ENCODE measurements around the gene CTPS1.
A peak's percentile ranks its signal among the peaks of the same experiment; 100 is the strongest.

CTPS1 gene

GRCh38 chr1:40987439-40988276, 8.2 kb downstream of the CTPS1 start:
- H3K4me3 ChIP-seq: no peak overlapping the region
- H3K27ac ChIP-seq: no peak overlapping the region

DNA sequence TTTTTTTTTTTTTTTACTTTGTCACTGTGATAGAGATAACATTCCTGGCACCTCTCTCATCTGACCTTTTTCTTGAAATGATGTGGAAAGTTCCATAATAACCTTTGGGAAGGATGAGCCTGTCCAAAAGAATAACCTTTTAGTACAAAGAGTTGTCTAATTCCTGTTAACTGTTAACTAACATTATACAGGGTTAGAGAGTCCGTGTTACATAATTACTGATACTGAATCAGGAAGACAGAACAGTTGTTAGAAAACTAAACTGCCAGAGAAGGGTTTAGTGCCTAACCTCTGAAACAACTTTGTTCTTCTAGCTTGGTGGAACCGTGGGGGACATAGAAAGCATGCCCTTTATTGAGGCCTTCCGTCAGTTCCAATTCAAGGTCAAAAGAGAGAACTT, 8.8 kb downstream of the CTPS1 start:
- Histone ChIP-seq H3K27ac (no peak overlapping the region), H3K4me3 (no peak overlapping the region)

- no peak overlapping the region for H3K4me3 ChIP-seq
- H3K27ac ChIP-seq: no peak overlapping the region
Measured at GRCh38 chr1:40989066-40989465, 9.6 kb downstream of the CTPS1 start.

- no peak overlapping the region for H3K4me3 ChIP-seq
- no peak overlapping the region for H3K27ac ChIP-seq
Measured at GRCh38 chr1:40997096-40997495, 17.6 kb downstream of the CTPS1 start.

GRCh38 chr1:40998668-40999067, 19.2 kb downstream of the CTPS1 start:
- no peak overlapping the region for H3K27ac ChIP-seq

GRCh38 chr1:41003127-41003639, 23.7 kb downstream of the CTPS1 start:
- Histone ChIP-seq H3K27ac (peak overlapping the region in 4 of 21 experiments; percentile 8 to 49 (median 36)), H3K4me3 (no peak overlapping the region)

More at GRCh38 chr1:40998668-40999067, 19.2 kb downstream of the CTPS1 start:
- H3K4me3 ChIP-seq: no peak overlapping the region

DNA sequence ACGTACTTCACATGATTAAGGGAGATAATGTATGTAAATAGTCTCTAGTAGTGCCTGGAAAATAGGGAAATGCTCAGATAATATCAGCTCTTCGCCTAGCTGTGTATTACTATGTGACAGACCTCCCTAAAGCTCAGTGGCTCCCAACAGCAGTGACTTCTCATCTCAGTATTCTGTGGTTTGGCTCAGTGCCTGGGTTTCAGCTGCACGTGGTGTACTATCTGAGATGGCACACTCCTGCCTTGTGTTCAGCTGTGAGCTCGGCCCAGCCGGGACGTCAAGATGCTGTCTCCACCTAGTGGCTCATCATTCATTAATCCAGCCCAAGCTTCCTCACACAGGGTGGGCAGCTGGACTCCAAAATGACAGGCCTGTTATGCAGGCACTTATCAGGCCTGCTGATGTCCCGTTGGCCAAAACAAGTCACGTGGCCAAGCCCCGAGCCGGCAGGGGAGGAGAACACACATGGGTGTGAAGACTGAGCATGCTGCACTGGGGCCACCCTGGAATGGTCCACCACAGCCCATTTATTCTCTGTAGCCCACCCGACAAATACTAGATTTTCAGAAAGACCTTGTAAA, 24.2 kb downstream of the CTPS1 start:
- peak overlapping the region in 5 of 21 experiments; percentile 8 to 49 (median 34) for H3K27ac ChIP-seq
- no peak overlapping the region for H3K4me3 ChIP-seq

GRCh38 chr1:41005876-41006275, 26.4 kb downstream of the CTPS1 start:
- Histone ChIP-seq H3K27ac (no peak overlapping the region), H3K4me3 (no peak overlapping the region)

DNA sequence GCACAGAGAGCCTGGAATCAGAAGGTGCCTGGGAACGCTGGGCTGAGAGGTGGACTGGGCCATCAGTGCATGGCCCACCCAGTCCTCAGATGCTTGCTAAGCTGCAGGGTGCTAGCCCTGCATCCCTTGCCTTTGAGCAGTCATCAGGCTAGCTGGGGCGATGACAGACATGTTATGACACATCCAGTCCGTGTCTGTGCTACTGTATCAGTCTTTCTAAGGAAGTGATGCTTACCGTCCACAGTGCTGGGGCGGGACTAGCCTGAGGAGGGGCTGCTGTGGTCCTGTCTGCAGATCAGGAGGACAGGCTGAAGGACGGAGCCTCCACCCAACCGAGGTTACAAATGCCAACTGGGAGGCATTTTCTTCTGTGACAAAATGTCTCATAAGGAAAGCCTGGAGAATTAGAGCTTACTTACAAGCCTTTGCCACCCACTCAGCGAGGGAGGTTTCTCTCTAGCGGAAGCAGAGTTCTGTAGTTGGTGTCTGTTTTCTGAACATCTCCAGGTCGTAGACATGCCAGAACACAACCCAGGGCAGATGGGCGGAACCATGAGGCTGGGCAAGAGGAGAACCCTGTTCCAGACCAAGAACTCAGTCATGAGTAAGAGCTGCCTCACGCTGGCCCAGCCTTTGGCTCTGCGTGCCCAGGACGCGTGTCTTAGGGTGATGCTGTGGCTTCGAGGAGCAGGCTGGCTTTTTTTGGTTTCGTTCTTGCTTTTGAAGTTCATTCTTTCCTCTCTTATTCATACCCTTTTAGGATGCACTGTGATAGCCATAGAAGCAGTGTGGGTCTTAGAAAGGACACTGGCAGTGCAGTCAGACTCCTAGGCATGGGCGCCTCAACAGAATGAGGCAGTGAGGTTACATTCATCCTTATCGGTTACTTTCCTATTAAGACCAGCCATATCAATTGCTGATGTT, 27.7 kb downstream of the CTPS1 start:
- Histone ChIP-seq H3K4me3 (no peak overlapping the region), H3K27ac (peak overlapping the region in 9 of 21 experiments; percentile 6 to 57 (median 22))

DNA sequence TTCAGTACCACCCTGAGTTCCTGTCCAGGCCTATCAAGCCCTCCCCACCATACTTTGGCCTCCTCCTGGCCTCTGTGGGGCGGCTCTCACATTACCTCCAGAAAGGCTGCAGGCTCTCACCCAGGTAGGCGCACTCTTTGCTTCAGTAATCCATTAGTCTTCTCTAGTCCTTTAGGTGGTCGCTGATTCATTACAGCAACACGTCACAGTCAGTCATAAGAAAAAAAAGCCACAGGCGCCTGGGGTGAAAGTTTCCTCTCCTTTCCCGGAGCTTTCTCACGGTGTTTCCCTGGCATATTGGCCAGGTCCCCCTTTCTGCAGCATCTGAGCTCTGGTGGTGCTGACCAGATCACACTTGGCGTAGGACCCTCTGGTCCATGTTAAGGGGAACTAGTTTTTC, 30.0 kb downstream of the CTPS1 start:
- Histone ChIP-seq H3K27ac (no peak overlapping the region), H3K4me3 (no peak overlapping the region)

DNA sequence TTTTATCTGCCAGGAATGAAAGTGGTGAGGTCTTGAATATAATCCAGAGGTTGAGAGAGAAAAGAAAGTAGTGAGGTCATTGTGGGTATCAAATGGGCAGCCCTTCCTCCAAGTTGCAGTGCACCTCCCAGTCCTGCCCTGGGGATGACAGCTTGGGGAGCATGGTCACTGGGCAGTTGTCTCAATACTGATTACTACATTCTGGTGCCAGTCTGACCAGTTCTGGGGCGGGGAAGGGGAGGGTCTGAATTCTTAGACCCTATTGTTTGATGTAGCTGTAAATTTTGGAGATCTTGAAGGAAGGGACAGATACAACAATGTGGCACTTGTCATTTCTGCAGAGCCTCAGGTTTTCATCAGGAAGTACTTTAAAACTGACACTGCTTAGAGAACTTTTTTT, 30.8 kb downstream of the CTPS1 start:
- Histone ChIP-seq H3K27ac (no peak overlapping the region), H3K4me3 (no peak overlapping the region)

- H3K27ac ChIP-seq: no peak overlapping the region
- no peak overlapping the region for H3K4me3 ChIP-seq
Measured at GRCh38 chr1:41013024-41013423, 33.5 kb downstream of the CTPS1 start.

GRCh38 chr1:41013796-41014195, 34.3 kb downstream of the CTPS1 start:
- no peak overlapping the region for H3K4me3 ChIP-seq
- H3K27ac ChIP-seq: peak overlapping the region in 4 of 21 experiments; percentile 9 to 44 (median 27)

GRCh38 chr1:41014871-41015270, 35.4 kb downstream of the CTPS1 start:
- no peak overlapping the region for H3K4me3 ChIP-seq
- no peak overlapping the region for H3K27ac ChIP-seq

GRCh38 chr1:41015281-41015896, 35.9 kb downstream of the CTPS1 start:
- no peak overlapping the region for H3K4me3 ChIP-seq
- no peak overlapping the region for H3K27ac ChIP-seq

GRCh38 chr1:41015897-41016470, 36.5 kb downstream of the CTPS1 start:
- peak overlapping the region in 1 of 21 experiments; percentile 25 for H3K27ac ChIP-seq

DNA sequence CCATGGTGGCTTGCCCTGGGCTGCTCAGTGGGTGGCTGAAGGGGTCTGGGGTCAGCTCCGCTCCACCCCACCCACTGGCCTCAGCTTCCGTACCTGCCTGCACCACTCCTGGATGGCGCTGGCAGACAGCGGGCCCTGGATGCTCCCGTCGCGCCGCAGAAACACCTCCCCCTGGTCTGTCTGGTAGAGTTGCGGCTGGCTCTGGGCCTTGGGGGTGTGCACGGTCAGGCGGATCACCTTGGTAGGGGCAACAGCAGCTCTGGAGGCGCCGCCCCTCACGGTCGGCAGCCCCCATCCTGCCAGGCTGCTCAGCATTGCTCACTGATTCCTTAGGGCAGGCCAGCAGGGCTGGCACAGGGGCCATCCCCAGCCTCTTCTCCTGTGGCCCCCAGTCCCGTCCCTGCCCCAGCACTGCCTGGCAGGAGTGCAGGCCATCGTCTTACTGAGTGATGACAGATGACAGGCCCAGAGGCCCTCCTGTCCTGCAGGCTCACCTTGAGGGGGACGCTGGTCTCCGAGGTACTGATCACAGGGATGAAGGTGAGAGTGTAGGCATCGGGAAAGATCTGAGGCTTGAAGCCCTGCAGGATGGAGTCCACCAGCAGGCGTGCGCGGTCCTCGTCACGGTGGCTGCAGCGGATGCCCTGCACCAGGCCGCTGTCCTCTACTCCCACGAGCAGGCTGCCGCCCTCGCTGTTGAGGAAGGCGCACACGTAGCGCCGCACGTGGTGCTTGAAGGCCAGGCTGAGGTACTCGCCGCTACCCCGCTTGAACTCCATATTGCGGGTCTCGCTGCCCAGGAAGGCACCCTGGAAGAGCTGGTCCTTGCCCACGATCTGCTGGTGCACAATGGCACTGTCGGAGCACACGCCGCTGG, 37.9 kb downstream of the CTPS1 start:
- Histone ChIP-seq H3K4me3 (no peak overlapping the region), H3K27ac (no peak overlapping the region)

More at GRCh38 chr1:41015897-41016470, 36.5 kb downstream of the CTPS1 start:
- H3K4me3 ChIP-seq: no peak overlapping the region

- Histone ChIP-seq H3K4me3 (no peak overlapping the region), H3K27ac (no peak overlapping the region)
Measured at GRCh38 chr1:41018018-41018410, 38.5 kb downstream of the CTPS1 start.
